Natural killer cell (primary cell): ENCODE data around the gene SMARCD2. TPM values are rescaled to one million over a fixed set of nuclear protein-coding genes. Genes with fewer than 3 reads are reported as not detected.
A peak's percentile ranks its signal among the peaks of the same experiment; 100 is the strongest.

ENCODE experiments used
- ATAC-seq, 3 donors: fragments of 150-1000 bp in 2 of 3; fragments of 200-7000 bp in 1 of 3; cut with Tn5 transposase; 1 replicate in 1 of 3; 2 replicates in 2 of 3; pipeline ENCODE4 v1.10.0; 2021; ENCODE audit warnings: mild to moderate bottlenecking in 2 of 3, moderate library complexity in 2 of 3
- DNase-seq, 2 donors: peaks; one replicate each; pipeline versions ENCODE4 v3.0.0 to v3.0.0-alpha.2; 2013 to 2021; ENCODE audit warnings: mixed read lengths in 1 of 2
- H3K27ac ChIP-seq: one replicate; pipeline ENCODE4 v1.5.1; 2013; ENCODE audit warnings: mild to moderate bottlenecking, low read length
- H3K27me3 ChIP-seq: one replicate; pipeline ENCODE4 v1.6.1; 2013; ENCODE audit warnings: low read length; ENCODE audit not compliant: control insufficient read depth, insufficient read depth
- H3K36me3 ChIP-seq: one replicate; pipeline ENCODE4 v1.6.1; 2013; ENCODE audit warnings: low read length; ENCODE audit not compliant: control insufficient read depth, insufficient read depth
- H3K4me1 ChIP-seq: one replicate; pipeline ENCODE4 v1.6.1; 2013; ENCODE audit warnings: low read length; ENCODE audit not compliant: control insufficient read depth, insufficient read depth
- H3K4me3 ChIP-seq: one replicate; pipeline ENCODE4 v1.5.1; 2013; ENCODE audit warnings: low read length
- H3K9me3 ChIP-seq: one replicate; pipeline ENCODE4 v1.6.1; 2013; ENCODE audit warnings: low read length; ENCODE audit not compliant: control insufficient read depth, insufficient read depth
- H3K27ac Mint-ChIP-seq, 2 donors: one replicate each; pipeline ENCODE4 v1.8.0; 2022; ENCODE audit warnings: mild to moderate bottlenecking in 2 of 2, mixed read lengths in 2 of 2, moderate library complexity in 1 of 2
- H3K27me3 Mint-ChIP-seq, 2 donors: one replicate each; pipeline ENCODE4 v1.8.0; 2022; ENCODE audit warnings: low read depth in 2 of 2, mixed read lengths in 2 of 2
- H3K36me3 Mint-ChIP-seq: one replicate; pipeline ENCODE4 v1.8.0; 2022; ENCODE audit warnings: mixed read lengths
- H3K4me1 Mint-ChIP-seq, 2 donors: one replicate each; pipeline ENCODE4 v1.8.0; 2022; ENCODE audit warnings: mixed read lengths in 2 of 2
- H3K4me3 Mint-ChIP-seq: one replicate; pipeline ENCODE4 v1.8.0; 2022; ENCODE audit warnings: mild to moderate bottlenecking, moderate library complexity, mixed read lengths
- H3K9me3 Mint-ChIP-seq, 2 donors: one replicate each; pipeline ENCODE4 v1.8.0; 2022; ENCODE audit warnings: mixed read lengths in 2 of 2
- CTCF ChIP-seq: fragments of 200-600 bp; IDR thresholded peaks from one replicate; pipeline ENCODE4 v1.8.0; 2022; ENCODE audit warnings: antibody characterized with exemption
- WGBS: methylation state at CpG from one replicate; pipeline ENCODE4 v1.1.7; 2013; ENCODE audit warnings: missing lambda C conversion rate; ENCODE audit not compliant: insufficient coverage; 5-methylcytosine and 5-hydroxymethylcytosine counted together
- intact Hi-C: fragments of 100-400 bp; cut with micrococcal nuclease; formaldehyde crosslinking; loops from one replicate; pipeline ENCODE4 v1.14.2; 2022
- total RNA-seq, 4 donors: library from RNA; stranded (reverse); fragments of 120-200 nt in 1 of 4; gene quantifications; one replicate each; pipeline versions ENCODE4 v1.2.3 to v1.2.4, GENCODE V29; 2013 to 2022

SMARCD2 gene
- total RNA-seq, 3 donors from 2014 or later (not counting 1 experiment from before 2014, with no cell fraction given), result 131 to 162 (median 139) TPM

DNA sequence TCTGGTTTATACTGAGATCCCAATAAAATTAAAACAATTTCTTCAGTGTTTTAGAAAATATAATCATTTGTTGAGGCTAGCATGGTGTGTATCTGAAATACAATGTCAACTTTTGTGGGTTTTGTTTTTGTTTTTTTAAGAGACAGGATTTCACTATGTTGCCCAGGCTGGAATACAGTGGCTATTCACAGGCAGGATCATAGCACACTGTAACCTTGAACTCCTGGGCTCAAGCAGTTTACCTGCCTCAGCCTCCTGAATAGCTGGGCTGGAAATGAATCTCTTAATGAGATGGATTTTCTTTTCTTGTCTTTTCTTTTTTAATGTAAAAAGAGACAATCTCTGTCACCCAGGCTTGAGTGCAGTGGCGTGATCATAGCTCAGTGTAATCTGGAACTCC, 56.4 kb downstream of the SMARCD2 start:
- Histone ChIP-seq H3K27me3 (no peaks in the 10 kb centered on the region), H3K9me3 (no peaks in the 10 kb centered on the region), H3K27ac (no peak overlapping the region), H3K36me3 (peaks cover 36% of the 10 kb centered on the region), H3K4me1 (no peaks in the 10 kb centered on the region), H3K4me3 (no peak overlapping the region)
- Mint-ChIP-seq H3K4me3 (no peak overlapping the region), H3K9me3 (no peaks in the 10 kb centered on the region), H3K27ac (peak overlapping the region in 1 of 2 donors; percentile 21), H3K27me3 (no peaks in the 10 kb centered on the region), H3K36me3 (no peaks in the 10 kb centered on the region), H3K4me1 (peaks cover 18 to 29% of the 10 kb centered on the region in 2 donors)
- ATAC-seq (no peak), DNase-seq (no peak)
- no peak for TF ChIP-seq CTCF
- intact Hi-C loops, result no loop called here
- WGBS, result 100% methylated on average over 1 of the region's 1 CpG

- peak overlapping the region in 1 of 2 donors; percentile 21 for H3K27ac Mint-ChIP-seq
- Histone ChIP-seq H3K4me3 (no peak overlapping the region), H3K4me1 (no peaks in the 10 kb centered on the region), H3K27me3 (no peaks in the 10 kb centered on the region), H3K27ac (no peak overlapping the region), H3K9me3 (no peaks in the 10 kb centered on the region), H3K36me3 (peaks cover 37% of the 10 kb centered on the region)
- no peak for TF ChIP-seq CTCF
- ATAC-seq, result no peak
- no peak for DNase-seq
- no CpG with 5 or more reads among the region's 1 CpG for whole genome bisulfite sequencing
- H3K9me3 Mint-ChIP-seq, result no peaks in the 10 kb centered on the region
- no peaks in the 10 kb centered on the region for H3K36me3 Mint-ChIP-seq
- no peaks in the 10 kb centered on the region for H3K27me3 Mint-ChIP-seq
- peaks cover 18 to 34% of the 10 kb centered on the region in 2 donors for H3K4me1 Mint-ChIP-seq
- intact Hi-C loops, result no loop called here
- no peak overlapping the region for H3K4me3 Mint-ChIP-seq
Measured at GRCh38 chr17:63785556-63785955, 56.9 kb downstream of the SMARCD2 start.

GRCh38 chr17:63783522-63783921, 59.0 kb downstream of the SMARCD2 start:
- H3K4me3 Mint-ChIP-seq, result no peak overlapping the region
- H3K27me3 Mint-ChIP-seq, result no peaks in the 10 kb centered on the region
- 81% methylated on average over 2 of the region's 6 CpGs for whole genome bisulfite sequencing
- H3K36me3 Mint-ChIP-seq, result no peaks in the 10 kb centered on the region
- Histone ChIP-seq H3K9me3 (no peaks in the 10 kb centered on the region), H3K27me3 (no peaks in the 10 kb centered on the region), H3K27ac (no peak overlapping the region), H3K4me3 (no peak overlapping the region), H3K36me3 (peaks cover 26% of the 10 kb centered on the region), H3K4me1 (no peaks in the 10 kb centered on the region)
- intact Hi-C loops, result no loop called here
- no peaks in the 10 kb centered on the region for H3K9me3 Mint-ChIP-seq
- peak overlapping the region; percentile 16 to 31 for H3K27ac Mint-ChIP-seq
- peaks cover 23 to 46% of the 10 kb centered on the region in 2 donors for H3K4me1 Mint-ChIP-seq
- no peak for TF ChIP-seq CTCF
- DNase-seq (no peak), ATAC-seq (no peak)

Other genes with a start within 250 kb of the SMARCD2 start
- 10 to 100 TPM in 1 of 3 donors, 1 to 10 TPM in 2; 7.1 to 10.9 (median 9.2) TPM for gene TACO1, start 241.8 kb downstream of the SMARCD2 start, total RNA-seq
- gene MAP3K3, start 220.3 kb downstream of the SMARCD2 start, total RNA-seq, result 10 to 100 TPM; 82.0 to 89.2 (median 88.5) TPM
- 100 to 1,000 TPM; 513 to 546 (median 524) TPM for gene LIMD2, start 142.6 kb downstream of the SMARCD2 start, total RNA-seq
- 10 to 100 TPM; 72.6 to 83.1 (median 78.2) TPM for gene STRADA, start 100.9 kb downstream of the SMARCD2 start, total RNA-seq
- gene CCDC47, start 69.1 kb downstream of the SMARCD2 start, total RNA-seq, result 10 to 100 TPM; 37.9 to 45.2 (median 41.7) TPM
- gene DDX42, start 68.5 kb downstream of the SMARCD2 start, total RNA-seq, result 100 to 1,000 TPM in 2 of 3 donors, 10 to 100 TPM in 1; 80.1 to 127 (median 110) TPM
- 100 to 1,000 TPM in 2 of 3 donors, 10 to 100 TPM in 1; 91.3 to 114 (median 100) TPM for gene PSMC5, start 15.3 kb downstream of the SMARCD2 start, total RNA-seq
- gene FTSJ3, start 15.0 kb downstream of the SMARCD2 start, total RNA-seq, result 10 to 100 TPM; 35.2 to 53.5 (median 51.6) TPM
- not detected for gene CSH2, start 31.0 kb upstream of the SMARCD2 start, total RNA-seq
- gene GH2, start 39.3 kb upstream of the SMARCD2 start, total RNA-seq, result not detected
- not detected for gene CSH1, start 53.9 kb upstream of the SMARCD2 start, total RNA-seq
- gene CSHL1, start 68.6 kb upstream of the SMARCD2 start, total RNA-seq, result not detected
- not detected for gene GH1, start 76.2 kb upstream of the SMARCD2 start, total RNA-seq
- 10 to 100 TPM; 26.9 to 28.9 (median 27.2) TPM for gene CD79B, start 89.6 kb upstream of the SMARCD2 start, total RNA-seq
- under 1 TPM; 0.10 to 0.14 (median 0.14) TPM for gene SCN4A, start 130.2 kb upstream of the SMARCD2 start, total RNA-seq
- gene PRR29, start 155.7 kb upstream of the SMARCD2 start, total RNA-seq, result 1 to 10 TPM in 2 of 3 donors, under 1 TPM in 1; 0.92 to 1.6 (median 1.6) TPM
- gene ICAM2, start 177.9 kb upstream of the SMARCD2 start, total RNA-seq, result 10 to 100 TPM; 73.2 to 91.0 (median 78.0) TPM